Stimulated activated naive CD8-positive, alpha-beta T cell treated with anti-CD3 and anti-CD28 coated beads, Interleukin-15, amount 100 ng/mL, for 72 hours (primary cell): ENCODE results near the gene IGF1R.
A peak's percentile ranks its signal among the peaks of the same experiment; 100 is the strongest.

Experiments used
- ATAC-seq: fragments of 150-1000 bp; cut with Tn5 transposase; 2 replicates; pipeline ENCODE4 v1.10.0; 2021; ENCODE audit warnings: mild to moderate bottlenecking, moderate library complexity
- DNase-seq, 2 donors: peaks; one replicate each; pipeline ENCODE4 v3.0.0; 2021 to 2022
- H3K27ac Mint-ChIP-seq, 2 donors: one replicate each; pipeline ENCODE4 v1.8.0; 2022; ENCODE audit warnings: mild to moderate bottlenecking in 2 of 2, mixed read lengths in 2 of 2, moderate library complexity in 2 of 2
- H3K27me3 Mint-ChIP-seq: one replicate; pipeline ENCODE4 v1.8.0; 2022; ENCODE audit warnings: mixed read lengths
- H3K4me1 Mint-ChIP-seq: one replicate; pipeline ENCODE4 v1.8.0; 2022; ENCODE audit warnings: mild to moderate bottlenecking, mixed read lengths
- H3K4me3 Mint-ChIP-seq, 2 donors: one replicate each; pipeline ENCODE4 v1.8.0; 2022; ENCODE audit warnings: mild to moderate bottlenecking in 2 of 2, mixed read lengths in 2 of 2, moderate library complexity in 1 of 2
- H3K9me3 Mint-ChIP-seq, 2 donors: one replicate each; pipeline ENCODE4 v1.8.0; 2022; ENCODE audit warnings: mixed read lengths in 2 of 2

IGF1R gene

GRCh38 chr15:98773616-98774015 lies 125.3 kb downstream of the IGF1R start:
- ATAC-seq (no peak), DNase-seq (no peak)
- peaks cover 55% of the 10 kb centered on the region for H3K4me1 Mint-ChIP-seq
- H3K9me3 Mint-ChIP-seq: no peaks in the 10 kb centered on the region
- no peaks in the 10 kb centered on the region for H3K27me3 Mint-ChIP-seq
- H3K4me3 Mint-ChIP-seq: no peak overlapping the region
- H3K27ac Mint-ChIP-seq: no peak overlapping the region

DNA sequence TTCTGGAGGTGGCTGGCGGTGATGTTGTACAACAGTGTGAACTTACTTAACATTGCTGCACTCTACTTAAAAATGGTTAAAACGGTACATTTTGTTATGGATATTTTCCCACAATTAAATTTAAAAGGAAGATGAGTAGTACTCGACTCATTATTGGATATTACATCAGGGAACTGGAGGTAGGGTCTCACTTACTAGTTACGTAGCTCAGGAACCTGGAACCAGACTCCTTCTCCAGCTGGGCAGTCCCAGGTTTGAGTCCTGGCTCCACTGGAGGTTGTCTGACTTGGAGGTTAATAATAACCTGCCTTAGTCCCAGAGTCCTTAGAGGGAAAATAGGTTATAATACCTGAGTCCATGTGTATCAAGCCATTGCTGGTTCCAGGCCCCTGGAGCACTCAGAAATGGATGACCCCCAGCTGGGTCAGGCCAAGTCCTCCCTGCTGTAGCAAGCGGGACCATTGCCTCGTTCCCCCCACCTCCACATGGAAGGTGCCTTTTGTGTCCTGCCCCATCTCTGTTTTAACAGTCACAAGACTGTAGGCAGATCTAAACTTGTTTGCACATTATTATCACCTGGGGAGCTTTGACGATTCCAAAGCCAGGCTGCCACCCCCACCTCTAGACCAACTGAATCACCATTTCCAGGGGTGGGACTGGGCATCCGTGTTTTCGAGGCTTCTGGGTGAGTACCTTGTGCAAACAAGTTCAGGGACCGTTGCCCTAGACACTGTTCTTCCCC lies 126.6 kb downstream of the IGF1R start:
- H3K4me3 Mint-ChIP-seq: no peak overlapping the region
- H3K27me3 Mint-ChIP-seq: no peaks in the 10 kb centered on the region
- DNase-seq: no peak
- ATAC-seq: no peak
- no peaks in the 10 kb centered on the region for H3K9me3 Mint-ChIP-seq
- peak overlapping the region in 1 of 2 donors; percentile 32 for H3K27ac Mint-ChIP-seq
- peaks cover 65% of the 10 kb centered on the region for H3K4me1 Mint-ChIP-seq

DNA sequence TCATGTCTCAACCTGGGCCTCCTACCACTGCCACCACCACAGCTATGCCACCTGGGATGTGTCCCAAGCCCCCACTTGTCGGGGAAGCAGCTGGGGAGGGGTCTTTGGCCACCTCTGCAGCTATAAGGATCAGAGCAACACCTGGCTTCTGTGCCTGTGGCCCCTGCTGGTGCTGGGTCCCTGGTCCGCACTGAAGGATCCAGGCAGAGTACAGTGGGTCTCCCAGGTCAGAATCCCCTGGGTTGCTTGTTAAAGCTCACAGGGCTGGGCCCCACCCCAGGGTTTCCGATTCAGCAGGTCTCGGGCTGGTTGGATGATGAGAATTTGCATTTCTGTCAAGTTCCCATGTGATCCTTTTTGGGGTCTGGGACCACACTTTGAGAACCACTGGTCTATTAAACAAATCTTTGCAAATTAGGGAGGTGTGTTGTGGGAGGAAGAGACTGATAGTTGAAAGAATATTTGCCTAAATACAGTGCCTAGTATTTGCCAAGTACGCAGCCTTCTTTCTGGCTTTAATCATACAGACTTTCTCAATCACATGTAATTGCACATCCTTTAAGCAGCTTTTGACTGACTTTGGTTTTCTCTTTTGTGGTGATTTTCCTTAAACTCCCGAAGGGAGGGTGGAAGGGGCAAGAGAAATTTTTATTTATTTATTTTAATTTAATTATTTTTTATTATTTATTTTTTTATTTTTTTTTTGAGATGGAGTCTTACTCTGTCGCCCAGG lies 127.3 kb downstream of the IGF1R start:
- peak overlapping the region in 1 of 2 donors; percentile 32 for H3K27ac Mint-ChIP-seq
- no peak overlapping the region for H3K4me3 Mint-ChIP-seq

DNA sequence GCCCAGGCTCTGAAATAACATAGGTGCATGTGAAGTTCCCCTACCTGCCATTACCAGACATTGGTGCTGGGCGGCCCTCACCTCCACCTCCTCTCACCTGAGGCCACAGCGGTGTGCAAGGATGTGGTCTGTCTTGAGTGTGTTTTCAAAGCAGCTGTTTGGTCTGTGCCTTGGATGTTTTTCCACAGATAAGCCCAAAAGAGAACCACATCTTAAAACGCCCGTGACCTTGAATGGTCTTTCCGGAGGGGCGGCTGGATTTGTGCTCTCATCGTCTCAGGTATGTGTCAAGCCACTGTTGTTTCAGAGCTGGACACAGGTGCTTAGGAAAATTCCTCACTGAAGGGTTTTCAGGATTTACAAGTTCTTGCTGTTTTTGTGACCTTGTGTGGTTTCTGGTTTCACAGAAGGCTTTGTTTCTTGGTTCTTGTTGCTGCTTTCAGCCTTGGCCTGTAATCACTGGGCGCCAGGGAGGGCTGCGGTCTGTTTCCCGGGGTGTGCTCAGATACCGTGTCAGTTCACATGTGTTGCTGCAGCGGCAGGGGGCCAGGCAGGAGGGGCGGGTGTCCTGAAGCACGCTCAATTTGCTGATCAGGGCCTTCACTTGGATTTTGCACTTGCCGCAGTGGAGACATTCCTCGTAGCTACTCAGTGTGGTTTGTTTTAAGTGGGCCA lies 128.4 kb downstream of the IGF1R start:
- ATAC-seq (peak; percentile 82), DNase-seq (peak; percentile 22 to 56)
- Mint-ChIP-seq H3K27me3 (no peaks in the 10 kb centered on the region), H3K4me3 (peak overlapping the region; percentile 68 to 76), H3K27ac (peak overlapping the region; percentile 59 to 69), H3K4me1 (peaks cover 56% of the 10 kb centered on the region), H3K9me3 (no peaks in the 10 kb centered on the region)

More for the DNA sequence above, 127.3 kb downstream of the IGF1R start:
- H3K27me3 Mint-ChIP-seq: no peaks in the 10 kb centered on the region
- no peak for DNase-seq
- no peaks in the 10 kb centered on the region for H3K9me3 Mint-ChIP-seq
- H3K4me1 Mint-ChIP-seq: peaks cover 65% of the 10 kb centered on the region
- ATAC-seq: no peak

DNA sequence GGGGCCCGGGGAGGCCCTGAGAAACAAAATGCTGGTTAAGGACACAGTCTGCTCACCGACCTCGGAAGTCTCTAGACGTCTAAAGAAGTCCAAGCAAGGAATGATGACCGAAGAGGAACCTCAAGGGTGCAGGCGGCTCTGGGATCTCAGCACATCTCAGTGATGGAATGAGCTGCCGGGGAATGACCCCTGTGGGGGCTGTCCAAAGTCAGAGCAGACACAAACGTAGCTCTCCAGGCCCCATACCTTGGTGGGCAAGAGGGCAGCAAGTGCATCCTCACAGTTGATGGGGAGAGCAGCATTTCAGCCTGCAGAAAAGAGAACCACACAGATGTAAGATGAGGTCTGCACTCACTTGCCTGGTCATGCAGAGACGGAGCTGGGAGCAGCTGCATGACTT lies 129.1 kb downstream of the IGF1R start:
- ATAC-seq: no peak
- Mint-ChIP-seq H3K4me3 (peak overlapping the region; percentile 68 to 76), H3K27me3 (no peaks in the 10 kb centered on the region), H3K9me3 (no peaks in the 10 kb centered on the region), H3K27ac (peak overlapping the region in 1 of 2 donors; percentile 50), H3K4me1 (peaks cover 53% of the 10 kb centered on the region)
- DNase-seq: no peak

DNA sequence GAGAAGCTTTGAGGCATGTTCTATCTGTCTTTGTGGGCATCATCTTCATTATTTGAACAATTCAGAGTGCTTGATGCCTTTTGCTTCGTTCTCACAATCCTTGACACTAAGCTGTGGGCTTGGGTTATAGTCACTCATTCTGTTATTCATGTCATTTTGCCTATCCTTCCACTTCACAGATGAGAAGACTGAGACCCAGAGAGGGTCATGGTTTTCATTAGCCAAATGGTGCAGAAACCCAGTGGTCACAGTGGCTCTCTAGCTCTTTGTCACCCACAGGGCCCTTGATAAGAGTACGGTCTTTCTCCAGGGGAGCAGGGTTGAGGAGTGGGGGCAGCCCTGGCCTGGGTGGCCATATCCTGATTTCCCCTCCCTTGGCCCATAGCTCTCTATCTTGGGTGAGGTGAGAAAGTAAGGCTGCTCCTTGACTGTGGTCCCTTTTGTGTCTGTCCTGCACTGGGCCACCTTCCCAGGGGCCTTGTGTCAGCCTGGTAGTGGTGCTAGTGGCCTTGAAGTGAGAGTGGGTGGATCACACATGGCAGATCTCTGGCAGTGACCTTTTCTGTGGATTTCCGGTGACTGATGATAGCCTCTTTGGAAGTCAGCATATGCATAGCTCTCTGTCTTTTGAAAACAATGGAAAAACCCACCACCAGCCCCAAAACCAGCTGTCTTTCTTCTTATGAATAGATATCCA lies 130.1 kb downstream of the IGF1R start:
- no peaks in the 10 kb centered on the region for H3K27me3 Mint-ChIP-seq
- no peak overlapping the region for H3K4me3 Mint-ChIP-seq
- DNase-seq (no peak), ATAC-seq (no peak)
- peaks cover 53% of the 10 kb centered on the region for H3K4me1 Mint-ChIP-seq
- H3K9me3 Mint-ChIP-seq: no peaks in the 10 kb centered on the region
- H3K27ac Mint-ChIP-seq: peak overlapping the region in 1 of 2 donors; percentile 19

DNA sequence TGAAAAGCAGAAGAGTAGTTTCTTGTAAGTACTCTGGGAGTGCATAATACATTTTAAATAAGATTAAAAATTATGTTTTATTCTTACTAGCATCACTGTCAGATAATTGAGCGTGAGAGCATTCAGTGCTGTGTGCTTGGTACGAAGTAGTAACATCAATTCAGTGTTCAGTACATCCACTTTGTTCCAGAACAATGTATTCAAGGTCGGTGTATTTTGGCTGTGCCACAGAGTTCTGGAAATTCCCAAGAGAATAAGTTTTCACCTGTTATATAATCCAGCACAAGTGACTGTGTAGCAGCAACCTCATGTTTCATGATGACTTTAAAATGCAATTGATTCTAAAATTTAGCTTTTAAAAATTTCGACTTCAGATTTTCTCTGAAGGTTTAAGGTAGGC lies 130.6 kb downstream of the IGF1R start:
- H3K27me3 Mint-ChIP-seq: no peaks in the 10 kb centered on the region
- ATAC-seq (no peak), DNase-seq (no peak)
- H3K27ac Mint-ChIP-seq: no peak overlapping the region
- H3K9me3 Mint-ChIP-seq: no peaks in the 10 kb centered on the region
- H3K4me1 Mint-ChIP-seq: peaks cover 50% of the 10 kb centered on the region
- no peak overlapping the region for H3K4me3 Mint-ChIP-seq

GRCh38 chr15:98779463-98780071 lies 131.2 kb downstream of the IGF1R start:
- ATAC-seq: peak; percentile 77
- Mint-ChIP-seq H3K4me1 (peaks cover 44% of the 10 kb centered on the region), H3K9me3 (no peaks in the 10 kb centered on the region), H3K27me3 (no peaks in the 10 kb centered on the region), H3K27ac (peak overlapping the region in 1 of 2 donors; percentile 10), H3K4me3 (peak overlapping the region; percentile 39 to 71)
- DNase-seq: peak; percentile 67 to 71

- H3K4me3 Mint-ChIP-seq: no peak overlapping the region
- no peak overlapping the region for H3K27ac Mint-ChIP-seq
- DNase-seq: no peak
- no peak for ATAC-seq
- no peaks in the 10 kb centered on the region for H3K27me3 Mint-ChIP-seq
- H3K4me1 Mint-ChIP-seq: peaks cover 45% of the 10 kb centered on the region
- no peaks in the 10 kb centered on the region for H3K9me3 Mint-ChIP-seq
These were observed 133.5 kb downstream of the IGF1R start for GRCh38 chr15:98781838-98782237.

DNA sequence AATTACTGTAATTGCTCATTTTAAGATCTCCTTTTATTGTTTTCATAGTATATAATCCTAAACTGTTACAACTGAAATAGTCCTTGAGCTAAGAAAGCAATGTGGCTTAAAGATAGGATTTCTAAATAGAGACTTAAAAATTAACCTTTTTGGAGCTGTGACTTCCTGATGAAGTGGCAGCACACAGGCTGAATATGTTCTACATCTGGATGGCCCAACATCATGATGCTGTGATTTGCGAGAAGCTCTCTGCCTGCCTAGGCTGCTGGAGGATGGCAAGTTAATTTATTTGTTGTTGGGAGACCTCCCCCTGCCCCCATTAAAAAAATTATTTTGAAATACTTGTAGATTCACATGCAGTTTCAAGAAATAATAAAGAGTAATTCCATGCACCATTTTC lies 134.5 kb downstream of the IGF1R start:
- peaks cover 45% of the 10 kb centered on the region for H3K4me1 Mint-ChIP-seq
- H3K9me3 Mint-ChIP-seq: no peaks in the 10 kb centered on the region
- H3K4me3 Mint-ChIP-seq: no peak overlapping the region
- DNase-seq: no peak
- ATAC-seq: no peak
- no peaks in the 10 kb centered on the region for H3K27me3 Mint-ChIP-seq
- no peak overlapping the region for H3K27ac Mint-ChIP-seq

GRCh38 chr15:98785431-98785806 lies 137.1 kb downstream of the IGF1R start:
- Mint-ChIP-seq H3K27me3 (no peaks in the 10 kb centered on the region), H3K4me3 (no peak overlapping the region), H3K27ac (no peak overlapping the region), H3K4me1 (peaks cover 53% of the 10 kb centered on the region), H3K9me3 (no peaks in the 10 kb centered on the region)
- DNase-seq: no peak
- ATAC-seq: no peak

GRCh38 chr15:98785807-98786621 lies 137.7 kb downstream of the IGF1R start:
- Mint-ChIP-seq H3K9me3 (no peaks in the 10 kb centered on the region), H3K4me3 (peak overlapping the region; percentile 5 to 37), H3K27ac (no peak overlapping the region), H3K27me3 (no peaks in the 10 kb centered on the region), H3K4me1 (peaks cover 59% of the 10 kb centered on the region)
- ATAC-seq: peak; percentile 96
- peak; percentile 15 to 62 for DNase-seq

DNA sequence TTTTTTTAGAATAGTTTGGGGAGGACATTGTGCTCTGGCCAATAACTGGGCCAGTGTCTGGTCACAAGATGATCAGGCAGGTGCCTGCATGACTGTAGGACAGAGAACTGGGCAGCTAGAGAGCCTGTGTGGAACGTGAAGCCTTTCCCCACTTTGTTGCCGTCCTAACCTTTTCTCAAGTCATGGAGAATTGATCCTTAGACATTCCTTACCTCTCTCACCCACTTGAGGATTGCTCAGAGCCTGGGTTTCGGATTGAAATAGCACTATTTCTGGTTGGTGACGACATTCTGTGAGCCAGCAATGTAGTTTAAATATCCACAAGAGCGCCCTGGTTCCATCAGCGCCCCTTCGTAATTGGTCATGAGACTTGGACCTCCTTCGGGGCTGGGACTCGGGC lies 138.4 kb downstream of the IGF1R start:
- ATAC-seq (no peak), DNase-seq (no peak)
- peaks cover 66% of the 10 kb centered on the region for H3K4me1 Mint-ChIP-seq
- H3K27me3 Mint-ChIP-seq: no peaks in the 10 kb centered on the region
- no peak overlapping the region for H3K27ac Mint-ChIP-seq
- peak overlapping the region; percentile 44 to 49 for H3K4me3 Mint-ChIP-seq
- H3K9me3 Mint-ChIP-seq: no peaks in the 10 kb centered on the region

DNA sequence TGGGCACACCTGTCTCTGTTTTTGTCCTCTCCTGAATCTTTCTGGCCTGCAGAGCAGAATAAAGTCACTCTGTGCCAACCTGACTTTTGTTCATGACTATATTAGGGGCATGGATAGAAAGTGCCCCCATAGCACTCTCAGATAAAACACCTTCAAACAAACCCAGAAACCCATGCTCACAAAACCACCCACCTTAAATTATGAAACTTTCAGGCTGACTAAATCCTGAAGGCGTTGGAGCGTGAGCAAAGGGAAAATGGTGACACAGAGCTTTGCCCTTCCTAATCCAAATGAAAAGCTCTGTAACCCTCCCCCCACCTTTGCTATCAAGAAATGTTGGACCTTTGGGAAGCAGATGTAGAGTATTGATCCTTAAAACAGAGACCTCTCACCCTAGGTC lies 138.9 kb downstream of the IGF1R start:
- H3K4me3 Mint-ChIP-seq: peak overlapping the region; percentile 44 to 49
- H3K27ac Mint-ChIP-seq: peak overlapping the region in 1 of 2 donors; percentile 79
- no peaks in the 10 kb centered on the region for H3K9me3 Mint-ChIP-seq
- no peak for ATAC-seq
- DNase-seq: no peak
- peaks cover 71% of the 10 kb centered on the region for H3K4me1 Mint-ChIP-seq
- H3K27me3 Mint-ChIP-seq: no peaks in the 10 kb centered on the region
